ENCODE data around the gene SLC12A7.
"Not testable (repeated sequence)": the region's sequence is repeated elsewhere in the genome, so short reads cannot be mapped to it uniquely, and the experiment has no call there.

SLC12A7 gene

DNA sequence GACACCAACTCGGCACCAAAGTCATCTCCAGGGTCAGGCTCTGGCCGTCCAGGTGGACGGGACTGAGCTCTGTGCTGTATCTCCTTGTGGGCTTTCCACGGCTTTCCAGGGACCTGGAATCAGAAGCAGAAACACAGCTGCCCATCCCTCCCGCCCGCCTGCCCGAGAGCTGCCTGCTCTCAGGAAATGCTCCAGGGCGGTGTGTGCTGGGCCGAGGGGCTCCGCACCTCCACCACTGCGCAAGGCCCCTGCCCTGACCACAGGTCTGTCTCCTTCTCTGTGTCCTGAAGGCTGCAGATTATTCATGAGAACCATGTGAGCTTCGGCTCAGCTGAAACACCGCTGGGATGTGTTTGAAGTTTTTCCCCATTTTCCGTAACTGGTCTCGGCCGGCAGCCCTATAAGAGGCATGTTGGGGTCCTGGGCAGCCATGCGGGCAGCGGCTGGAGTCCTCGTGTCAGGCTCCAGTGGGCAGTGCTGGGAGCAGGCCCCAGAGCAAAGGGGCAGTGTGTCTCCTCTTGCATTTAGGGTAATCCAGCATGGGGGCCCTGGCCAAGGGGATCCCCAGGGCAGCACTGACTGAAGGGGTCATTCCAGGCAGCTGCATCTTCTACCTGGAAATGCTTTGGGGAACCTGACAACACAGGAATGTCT lies 80.4 kb downstream of the SLC12A7 start:
- DNase-seq = no peak

DNA sequence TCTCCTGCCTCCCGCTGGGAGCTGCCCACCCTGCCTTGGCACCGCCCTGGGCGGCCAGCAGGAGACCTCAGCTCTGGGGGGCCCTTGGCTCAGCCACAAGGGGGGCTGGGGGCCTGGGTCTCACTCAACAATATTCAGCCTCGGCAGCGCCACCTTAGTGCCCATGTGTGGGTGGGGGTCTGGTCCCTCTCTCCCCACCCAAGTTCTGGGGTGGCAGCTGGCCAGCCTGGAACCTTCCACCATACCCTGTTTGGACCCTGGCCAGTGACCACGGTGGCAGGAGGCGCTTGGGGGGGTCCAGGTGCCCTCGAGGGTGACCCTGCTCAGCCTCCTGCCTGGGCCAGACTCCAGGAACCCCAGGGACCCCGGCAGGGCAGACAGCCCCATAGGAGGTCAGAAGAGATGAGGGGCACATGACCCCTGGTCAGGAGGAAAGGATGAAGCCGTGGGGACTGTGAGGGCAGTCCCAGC lies 81.0 kb downstream of the SLC12A7 start:
- DNase-seq = no peak

DNA sequence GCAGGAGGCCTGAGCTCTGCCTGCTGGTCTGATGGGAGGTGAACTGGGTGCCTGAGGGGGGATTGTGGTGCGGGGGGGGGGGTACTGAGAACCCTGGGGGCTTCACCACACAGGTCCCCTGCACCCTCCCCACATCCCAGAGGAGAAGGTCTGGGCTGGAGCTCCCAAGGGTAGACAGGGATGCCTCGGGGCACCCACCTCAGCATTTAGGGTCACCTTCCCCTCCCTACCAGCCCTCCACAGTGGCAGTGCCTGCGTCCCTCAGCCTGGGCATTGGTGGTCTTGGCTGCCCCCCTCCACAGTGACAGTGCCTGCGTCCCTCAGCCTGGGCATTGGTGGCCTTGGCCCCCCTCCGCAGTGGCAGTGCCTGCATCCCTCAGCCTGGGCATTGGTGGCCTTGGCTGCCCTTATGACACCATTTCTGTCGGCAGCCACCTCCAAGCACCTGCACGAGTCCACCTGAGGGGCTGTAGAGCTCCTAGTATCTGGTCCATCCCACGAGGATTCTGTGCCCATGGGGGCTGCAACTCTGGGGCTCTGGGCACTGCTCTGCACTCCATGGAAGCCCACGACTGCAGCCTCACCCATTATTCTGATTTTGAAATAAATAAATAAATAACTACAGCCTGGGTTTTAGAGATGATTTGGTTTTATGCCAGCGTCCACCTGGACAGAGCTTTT lies 81.8 kb downstream of the SLC12A7 start:
- no peak for DNase-seq

DNA sequence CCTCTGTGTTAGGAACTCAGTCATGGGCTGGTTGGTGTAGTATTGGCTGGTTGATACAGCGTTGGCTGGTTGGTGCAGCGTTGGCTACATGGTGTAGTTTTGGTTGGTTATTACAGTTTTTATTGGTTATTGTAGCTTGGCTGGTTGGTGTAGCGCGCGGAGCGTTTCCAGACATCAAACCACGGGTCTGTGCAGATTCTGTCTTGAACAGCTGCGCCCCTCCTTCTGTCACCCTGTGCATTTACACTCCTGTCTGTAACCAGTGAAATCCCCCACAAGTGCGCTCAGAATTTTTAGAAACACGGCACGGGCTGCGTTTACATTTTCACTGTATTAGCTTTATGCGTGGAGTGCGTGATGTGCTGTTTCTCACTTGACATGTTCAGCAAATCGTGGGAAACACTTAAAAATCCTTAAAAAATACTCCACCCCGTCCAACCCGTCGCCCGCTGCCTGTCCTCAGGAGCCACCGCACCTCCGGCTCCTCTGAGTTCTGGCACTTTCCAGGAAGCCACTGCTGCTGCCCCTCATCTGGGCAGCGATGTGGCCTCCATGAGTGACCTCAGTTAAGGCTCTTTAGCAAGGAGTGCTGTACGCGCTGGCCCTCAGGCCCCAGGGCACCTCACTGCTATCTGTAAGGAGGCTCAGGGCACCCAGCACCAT lies 82.5 kb downstream of the SLC12A7 start:
- no peak for DNase-seq

DNA sequence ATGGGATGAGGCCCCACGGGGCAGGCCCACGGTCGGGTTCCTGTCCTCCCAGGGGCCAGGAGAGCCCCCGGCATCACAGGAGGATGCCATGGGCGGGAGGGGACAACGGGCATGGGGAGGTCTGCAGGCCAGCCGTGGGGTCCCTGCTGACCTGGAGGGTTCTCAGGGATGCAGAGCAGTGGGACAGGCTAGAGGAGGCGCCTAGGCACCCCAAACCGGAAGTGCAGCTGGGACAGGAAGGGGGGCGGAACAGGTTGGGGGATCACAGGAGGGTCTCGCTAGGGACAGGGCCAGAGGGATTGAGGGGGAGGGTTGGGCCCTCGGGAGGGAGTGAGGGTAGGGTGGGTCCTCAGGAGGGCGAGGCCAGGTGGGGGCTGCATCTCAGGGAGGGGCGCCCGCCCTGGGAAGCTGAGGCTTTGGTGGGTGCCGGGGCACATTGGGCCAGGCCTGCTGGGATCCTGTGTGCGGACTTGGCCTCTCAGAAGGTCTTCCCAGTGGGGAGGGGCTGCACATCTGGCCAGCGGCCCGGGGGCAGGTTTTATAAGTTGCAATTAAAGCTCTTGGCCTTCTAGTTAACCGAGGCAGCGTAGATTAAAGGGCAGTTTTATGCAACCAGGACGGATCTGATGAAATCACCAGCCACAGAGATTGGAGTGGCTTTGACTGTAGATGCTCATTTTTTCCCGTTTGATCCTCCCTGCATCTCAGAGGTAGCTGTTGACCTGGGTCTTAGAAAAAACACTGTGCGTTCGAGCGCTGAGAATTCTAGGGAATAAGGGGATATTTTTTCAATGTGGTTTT lies 83.2 kb downstream of the SLC12A7 start:
- DNase-seq = no peak

DNA sequence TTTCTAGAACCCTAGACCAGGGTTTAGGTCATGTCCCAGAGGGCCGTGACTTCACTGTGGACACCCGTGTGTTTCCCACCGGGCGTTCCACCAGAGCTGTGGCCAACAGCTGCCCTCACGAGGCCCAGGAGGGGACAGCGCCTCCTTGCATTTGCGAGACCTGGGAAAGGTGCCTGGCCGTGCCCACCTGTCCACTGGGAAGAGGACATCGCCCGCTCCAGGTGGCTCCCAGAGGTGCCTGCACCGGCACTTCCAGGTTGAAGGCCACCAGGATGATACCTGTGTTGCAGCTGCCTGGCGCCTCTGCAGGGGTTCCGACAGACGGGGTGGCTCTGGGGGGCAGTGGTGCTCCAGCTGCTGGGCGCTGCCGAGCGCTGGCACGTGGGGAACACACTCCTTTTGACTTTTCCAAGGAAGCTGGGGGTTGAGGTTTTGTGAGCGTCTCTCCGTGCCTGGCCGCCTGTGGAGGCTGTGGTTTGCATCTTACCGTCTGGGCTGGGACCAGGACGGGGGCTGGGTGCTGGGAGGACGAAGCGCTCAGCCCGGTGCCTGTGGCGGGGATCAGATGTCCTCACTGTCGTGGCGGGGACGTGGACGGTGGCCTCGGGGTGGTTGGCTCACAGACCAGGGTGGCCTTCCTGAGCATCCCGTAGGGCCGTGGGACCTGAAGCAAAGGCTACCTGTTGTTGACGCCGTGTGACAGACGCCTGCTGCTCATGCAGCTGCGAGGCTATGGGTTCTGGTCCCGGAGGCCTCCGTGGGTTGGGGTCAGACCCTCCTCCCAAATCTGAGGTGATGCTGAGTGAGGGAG lies 84.0 kb downstream of the SLC12A7 start:
- no peak for DNase-seq

DNA sequence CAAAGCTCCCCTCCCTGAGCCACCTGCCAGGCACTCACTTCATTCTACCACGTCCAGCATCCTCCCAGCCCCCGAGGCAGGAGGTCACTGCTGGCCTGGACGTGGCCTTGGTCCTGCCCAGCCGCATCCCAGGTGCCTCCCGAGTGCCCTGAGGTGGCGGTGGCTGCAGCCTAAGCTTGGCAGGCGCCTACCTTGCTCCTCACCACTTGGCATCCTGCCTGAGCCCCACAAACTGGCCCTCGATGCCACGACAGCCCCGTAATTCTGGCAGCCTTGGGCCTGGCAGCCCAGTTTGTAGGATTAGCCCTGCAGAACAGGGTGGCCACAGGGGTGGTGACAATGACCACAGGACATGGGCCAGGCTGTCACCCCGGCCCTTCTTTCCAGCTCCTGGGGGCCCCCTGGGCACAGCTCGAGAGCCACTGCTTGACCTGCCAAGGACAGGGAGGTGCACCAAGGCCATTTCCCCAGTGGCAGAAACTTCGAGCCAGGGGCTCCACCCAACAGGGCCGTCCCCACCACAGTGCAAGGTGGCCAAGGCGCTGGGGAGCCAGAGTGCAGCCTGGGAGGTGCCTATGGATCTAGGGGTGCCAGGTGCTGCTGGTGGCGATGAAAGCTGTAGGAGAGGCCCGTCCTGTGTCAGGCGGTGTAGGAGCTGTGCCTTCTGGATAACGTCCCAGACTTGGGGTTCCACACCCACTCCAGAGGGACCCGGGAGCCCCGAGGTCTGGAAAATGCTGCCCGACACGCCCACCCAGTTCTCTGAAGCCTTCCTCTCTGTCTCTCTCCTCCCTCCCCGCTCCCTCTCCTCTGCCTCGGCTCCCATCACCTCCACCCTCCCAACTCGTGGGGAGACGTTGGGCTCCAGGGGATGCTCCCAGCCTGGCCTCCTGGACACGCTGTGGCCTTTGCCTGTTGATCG lies 84.9 kb downstream of the SLC12A7 start:
- no peak for DNase-seq

DNA sequence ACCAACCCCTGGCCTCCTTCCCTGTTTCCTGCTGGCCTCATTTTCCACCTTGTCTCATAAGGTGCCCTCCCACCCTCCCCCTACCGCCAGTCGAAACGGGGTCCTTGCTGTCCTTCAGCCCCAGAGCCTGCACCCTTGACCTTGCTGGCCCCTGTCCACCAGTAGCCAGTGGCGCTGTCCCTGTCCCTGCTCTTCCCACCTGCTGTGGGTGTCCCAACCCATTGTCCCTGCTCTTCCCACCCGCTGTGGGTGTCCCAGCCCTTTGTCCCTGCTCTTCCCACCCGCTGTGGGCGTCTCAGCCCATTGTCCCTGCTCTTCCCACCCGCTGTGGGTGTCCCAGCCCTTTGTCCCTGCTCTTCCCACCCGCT lies 89.9 kb downstream of the SLC12A7 start:
- DNase-seq = not testable (repeated sequence)

DNA sequence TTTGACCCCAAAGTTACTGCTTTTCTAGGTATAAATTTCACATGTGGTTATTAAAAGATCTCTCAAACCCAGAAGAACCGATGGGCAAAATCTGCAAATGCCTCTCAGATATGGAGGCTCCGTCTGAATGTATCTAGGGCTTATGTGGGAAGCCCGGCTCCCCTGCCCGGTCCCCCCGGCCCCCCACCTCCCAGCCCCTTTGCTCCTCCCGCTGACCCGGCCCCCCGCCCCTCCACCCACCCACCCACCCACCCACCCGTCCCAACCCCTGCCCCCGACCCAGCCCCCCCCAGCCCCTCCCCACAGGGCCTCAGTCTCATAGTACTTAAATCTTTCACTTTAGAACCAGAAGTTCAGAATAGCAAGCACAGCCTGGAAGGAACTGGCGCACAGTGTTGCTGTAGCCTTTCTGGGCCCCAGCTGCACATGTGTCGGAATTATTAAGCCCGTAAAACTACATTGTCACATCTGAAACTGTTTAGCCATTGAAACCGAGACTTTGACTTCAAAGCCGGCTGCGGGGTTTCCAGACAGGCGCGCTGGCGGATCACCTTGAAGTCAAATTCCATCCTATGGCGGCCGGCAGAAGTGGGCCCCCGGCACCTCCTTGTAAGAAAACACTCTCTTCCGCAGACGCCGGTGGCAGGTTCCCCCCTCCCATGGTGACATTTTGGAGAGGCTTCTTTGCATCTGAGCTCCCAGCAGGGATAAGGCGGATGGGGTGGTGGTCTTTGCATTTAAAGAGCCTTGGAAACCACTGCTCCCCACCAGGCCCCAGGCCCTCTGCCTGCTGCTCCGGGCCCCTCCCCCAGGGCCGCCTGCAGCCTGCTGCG lies 90.5 kb downstream of the SLC12A7 start:
- DNase-seq = no peak

DNA sequence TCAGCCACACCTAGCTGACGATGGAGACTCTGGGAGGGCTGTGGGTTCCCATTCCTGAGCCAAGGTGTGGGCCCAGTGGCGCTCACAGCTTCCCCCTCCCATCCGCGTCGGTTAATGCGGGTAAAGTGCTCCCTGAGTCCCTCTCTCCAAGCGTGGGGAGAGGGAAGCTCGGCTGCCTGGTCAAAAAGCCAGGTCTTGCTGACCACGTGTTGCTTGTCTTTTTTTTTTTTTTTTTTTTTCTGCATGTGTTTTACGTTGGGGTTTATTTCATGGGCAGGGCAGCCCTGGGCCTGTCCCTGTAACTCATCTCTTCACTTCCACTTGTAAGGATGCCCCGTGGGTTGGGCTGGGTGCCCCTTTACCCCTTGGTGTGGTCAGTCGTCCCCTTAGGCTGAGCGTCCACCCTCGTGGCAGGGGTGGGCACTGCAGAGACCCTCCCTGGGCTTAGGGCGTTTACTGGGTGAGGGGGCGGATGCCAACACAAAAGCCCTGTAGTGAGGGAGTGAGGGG lies 91.4 kb downstream of the SLC12A7 start:
- no peak for DNase-seq

DNA sequence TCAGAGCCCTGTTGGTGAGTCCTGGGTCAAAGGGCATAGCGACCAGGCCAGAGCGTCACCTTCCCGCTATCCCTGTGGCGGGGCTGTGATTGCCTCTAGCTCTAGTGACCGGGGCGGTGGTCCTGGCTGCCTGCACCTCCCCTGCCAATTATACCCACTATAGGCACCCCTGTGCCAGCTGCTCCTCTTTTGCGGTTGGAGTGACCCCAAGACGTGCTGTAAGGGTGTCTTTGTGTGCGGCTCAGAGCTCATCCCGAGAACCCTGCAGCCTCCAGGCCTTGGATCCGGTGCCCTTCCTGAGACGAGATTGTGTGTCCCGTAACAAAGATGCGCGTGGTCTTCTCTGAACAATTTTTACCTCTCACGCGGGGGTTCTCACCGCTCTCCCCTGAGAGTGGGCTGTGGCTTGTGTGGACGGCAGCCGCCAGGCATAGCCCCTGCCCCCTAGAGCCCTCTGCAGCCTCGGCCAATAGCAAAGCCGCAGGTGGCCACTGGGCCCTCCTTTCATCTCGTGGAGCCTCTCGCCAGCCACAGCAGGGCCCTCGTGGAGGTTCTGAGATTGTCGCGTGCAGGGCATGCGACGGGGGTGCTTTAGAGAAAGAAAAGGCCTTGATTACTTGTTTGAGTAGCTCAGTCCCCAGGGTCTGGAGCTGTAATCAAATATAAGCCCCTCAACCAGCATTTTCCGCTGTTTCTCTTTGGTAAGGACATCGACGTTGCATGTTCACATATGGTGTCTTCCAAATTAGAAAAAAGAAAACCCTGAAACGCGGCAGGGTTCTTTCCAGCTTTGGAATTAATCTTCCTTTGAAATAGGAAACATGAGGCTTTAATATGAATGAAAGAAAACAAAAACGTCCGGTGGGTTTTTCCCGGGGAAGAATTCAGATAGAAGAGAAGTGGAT lies 92.6 kb downstream of the SLC12A7 start:
- no peak for DNase-seq

DNA sequence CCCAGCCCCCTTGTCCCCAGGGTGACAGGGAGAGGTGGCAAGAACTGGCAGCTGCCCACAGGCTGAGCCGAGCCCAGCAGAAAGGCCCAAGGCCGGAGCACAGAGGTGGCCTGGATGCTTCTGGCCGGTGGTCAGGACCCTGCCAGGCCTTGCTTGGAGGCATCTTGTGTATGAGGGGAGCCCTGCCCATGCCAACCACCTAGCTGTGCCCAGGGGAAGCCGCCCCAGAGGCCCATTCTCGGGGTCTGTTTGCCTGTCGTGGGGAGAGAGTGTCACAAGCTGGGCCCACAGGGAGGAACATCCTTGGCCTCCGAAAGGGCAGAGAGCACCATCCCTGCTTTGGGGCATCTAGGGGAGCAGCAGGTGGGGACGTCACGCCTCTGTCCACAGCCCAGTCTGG lies 93.3 kb downstream of the SLC12A7 start:
- DNase-seq = no peak

DNA sequence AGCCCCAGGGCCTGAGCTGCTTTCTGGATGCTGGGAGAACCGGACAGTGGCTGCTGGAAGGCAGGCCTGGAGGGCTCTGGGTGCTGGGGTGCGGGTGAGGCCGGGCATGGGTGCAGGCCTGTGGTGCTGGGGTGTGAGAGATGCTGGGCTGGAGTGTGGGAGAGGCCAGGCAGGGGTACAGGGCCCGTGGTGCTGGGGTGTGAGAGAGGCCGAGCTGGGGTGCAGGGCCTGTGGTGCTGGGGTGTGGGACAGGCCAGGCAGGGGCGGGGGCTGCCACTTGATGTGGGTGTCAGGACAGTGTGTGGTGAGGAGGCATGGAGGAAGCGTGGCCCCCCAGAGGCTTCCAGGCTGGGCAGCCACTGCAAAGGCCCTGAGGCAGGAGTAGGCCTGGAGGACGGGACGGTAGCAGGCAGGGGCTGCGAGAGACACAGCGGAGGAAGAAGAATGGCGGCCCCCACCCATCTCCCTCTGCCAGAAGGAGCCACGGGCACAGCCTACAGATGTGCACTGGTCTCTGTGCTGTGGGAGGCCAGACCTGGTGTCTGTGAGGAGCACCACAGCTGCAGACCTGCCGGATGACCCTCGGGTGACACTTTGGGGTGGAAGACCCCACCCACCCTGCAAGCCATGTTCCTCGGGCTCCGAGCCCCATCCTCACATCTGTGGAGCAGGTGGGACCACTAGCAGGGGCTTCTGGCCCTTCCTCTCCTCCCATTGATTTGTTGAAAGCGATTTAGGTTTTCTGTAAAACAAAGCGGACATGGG lies 94.0 kb downstream of the SLC12A7 start:
- DNase-seq = no peak

DNA sequence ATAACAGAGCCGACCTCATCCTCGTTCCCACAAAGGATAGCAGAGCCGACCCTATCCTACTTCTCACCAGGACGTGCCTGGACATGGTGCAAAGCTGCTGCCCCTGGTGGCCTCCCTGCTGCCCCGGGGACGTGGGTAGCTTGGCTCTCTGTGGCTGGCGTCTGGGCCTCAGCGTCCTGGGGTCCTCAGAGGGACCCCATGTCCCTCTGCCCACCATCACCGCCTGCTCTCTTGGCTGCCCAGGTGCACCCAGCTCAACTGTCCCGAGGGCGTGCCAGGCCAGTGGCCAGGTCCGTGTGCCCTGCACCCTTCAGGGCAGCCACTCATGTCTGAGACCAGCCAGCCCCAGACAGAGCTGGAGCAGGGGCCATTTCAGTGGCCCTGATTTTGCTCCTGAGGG lies 94.8 kb downstream of the SLC12A7 start:
- DNase-seq = no peak

DNA sequence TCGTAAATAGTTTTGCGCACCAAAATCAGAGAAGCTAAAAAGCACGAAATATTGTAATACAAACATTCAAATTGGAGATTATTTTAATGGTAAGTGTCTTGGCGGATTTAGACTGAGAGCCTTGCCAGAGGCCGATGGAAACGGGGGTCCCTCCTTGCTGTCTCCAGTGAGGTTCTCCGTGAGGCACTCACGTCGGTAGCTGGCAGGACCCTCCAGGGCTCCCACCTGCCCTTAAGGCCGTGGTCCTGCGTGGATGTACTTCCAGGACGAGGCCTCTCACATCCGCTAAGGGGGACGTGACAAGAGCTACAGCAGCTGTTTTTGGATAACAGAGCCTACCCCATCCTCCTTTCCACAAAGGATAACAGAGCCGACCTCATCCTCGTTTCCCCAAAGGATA lies 95.4 kb downstream of the SLC12A7 start:
- no peak for DNase-seq

DNA sequence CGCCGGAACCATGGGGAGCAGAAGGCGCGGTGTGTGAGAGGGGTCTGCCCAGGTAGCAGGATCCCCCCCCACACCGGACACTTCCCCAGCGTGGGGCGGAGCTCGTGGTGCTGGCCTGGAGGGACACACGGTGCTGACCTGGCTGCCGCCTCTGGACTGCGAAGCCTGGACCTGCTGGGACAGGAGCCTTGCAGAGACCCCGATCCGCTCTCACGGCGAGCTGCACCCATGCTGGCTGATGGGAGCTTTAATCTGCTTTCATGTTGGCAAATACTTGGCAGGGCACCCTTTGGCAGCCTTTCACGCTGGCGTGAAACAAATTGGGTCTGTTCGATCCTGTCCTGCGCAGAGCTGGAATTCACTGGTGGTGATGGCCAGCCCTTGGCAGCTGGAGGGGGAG lies 95.8 kb downstream of the SLC12A7 start:
- DNase-seq = no peak

DNA sequence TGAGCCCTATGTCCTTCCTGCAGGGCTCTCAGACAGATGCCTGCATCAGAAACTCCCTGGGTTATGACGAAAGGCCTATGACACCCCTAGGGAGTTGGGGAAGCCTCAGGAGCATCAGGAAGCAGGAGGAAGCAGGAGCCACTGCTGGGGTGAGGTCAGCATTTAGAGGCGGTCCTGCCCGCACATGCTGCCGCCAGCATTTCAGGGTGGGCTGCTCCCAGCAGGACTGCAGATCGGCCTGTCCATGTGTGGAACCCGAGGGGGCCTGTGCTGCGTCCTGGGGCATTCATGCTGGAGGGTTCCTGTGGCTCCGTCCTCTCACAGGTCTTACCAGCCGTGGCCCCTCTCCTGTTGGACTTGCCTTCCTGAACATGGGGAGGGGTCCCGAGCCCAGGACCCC lies 96.4 kb downstream of the SLC12A7 start:
- DNase-seq = no peak

DNA sequence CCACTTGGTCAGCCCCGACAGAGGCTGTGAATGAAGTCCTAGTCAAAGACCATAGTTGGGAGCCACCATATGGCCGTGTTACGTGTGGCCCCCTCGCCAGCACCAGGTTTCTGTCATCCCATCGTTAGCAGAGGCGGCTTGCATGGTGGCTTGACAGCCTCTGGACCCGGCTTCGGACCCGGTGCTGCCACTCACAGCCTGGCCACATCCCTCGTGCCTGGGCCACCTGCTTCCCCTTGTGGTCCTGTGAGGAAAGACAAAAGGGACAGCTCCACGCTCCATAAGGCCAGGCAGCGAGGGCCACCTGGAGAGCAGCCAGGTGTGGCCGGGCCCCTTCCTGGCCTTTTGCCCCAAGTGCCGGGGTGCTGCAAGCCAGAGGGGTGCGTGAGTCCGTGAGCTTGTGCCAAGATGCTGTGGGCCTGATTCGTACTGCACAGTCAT lies 97.1 kb downstream of the SLC12A7 start:
- DNase-seq = no peak
